ENCODE data around the gene L3MBTL4.

L3MBTL4 gene

GRCh38 chr18:6017171-6017570 lies 397.5 kb downstream of the L3MBTL4 start:
- TF ChIP-seq, protein P1, sequence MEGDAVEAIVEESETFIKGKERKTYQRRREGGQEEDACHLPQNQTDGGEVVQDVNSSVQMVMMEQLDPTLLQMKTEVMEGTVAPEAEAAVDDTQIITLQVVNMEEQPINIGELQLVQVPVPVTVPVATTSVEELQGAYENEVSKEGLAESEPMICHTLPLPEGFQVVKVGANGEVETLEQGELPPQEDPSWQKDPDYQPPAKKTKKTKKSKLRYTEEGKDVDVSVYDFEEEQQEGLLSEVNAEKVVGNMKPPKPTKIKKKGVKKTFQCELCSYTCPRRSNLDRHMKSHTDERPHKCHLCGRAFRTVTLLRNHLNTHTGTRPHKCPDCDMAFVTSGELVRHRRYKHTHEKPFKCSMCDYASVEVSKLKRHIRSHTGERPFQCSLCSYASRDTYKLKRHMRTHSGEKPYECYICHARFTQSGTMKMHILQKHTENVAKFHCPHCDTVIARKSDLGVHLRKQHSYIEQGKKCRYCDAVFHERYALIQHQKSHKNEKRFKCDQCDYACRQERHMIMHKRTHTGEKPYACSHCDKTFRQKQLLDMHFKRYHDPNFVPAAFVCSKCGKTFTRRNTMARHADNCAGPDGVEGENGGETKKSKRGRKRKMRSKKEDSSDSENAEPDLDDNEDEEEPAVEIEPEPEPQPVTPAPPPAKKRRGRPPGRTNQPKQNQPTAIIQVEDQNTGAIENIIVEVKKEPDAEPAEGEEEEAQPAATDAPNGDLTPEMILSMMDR (IDR thresholded peaks at IDR 0.05; ENCODE audit: insufficient read depth, missing control alignments) = no peak
- DNase-seq (ENCODE audit: insufficient read length, low spot score) (no peak), FAIRE-seq (no peak)

- no peak for DNase-seq (ENCODE audit: insufficient read length, low spot score)
- no peak for FAIRE-seq
- TF ChIP-seq, protein P1 (IDR thresholded peaks at IDR 0.05; ENCODE audit: insufficient read depth, missing control alignments) = no peak
Measured at GRCh38 chr18:6015364-6015763, 399.3 kb downstream of the L3MBTL4 start.

- FAIRE-seq (no peak), DNase-seq (ENCODE audit: insufficient read length, low spot score) (no peak)
- TF ChIP-seq, protein P1 (IDR thresholded peaks at IDR 0.05; ENCODE audit: insufficient read depth, missing control alignments) = no peak
Measured at GRCh38 chr18:6013171-6013810, 401.4 kb downstream of the L3MBTL4 start.

GRCh38 chr18:6010921-6011320 lies 403.8 kb downstream of the L3MBTL4 start:
- TF ChIP-seq, protein P1 (IDR thresholded peaks at IDR 0.05; ENCODE audit: insufficient read depth, missing control alignments) = no peak
- FAIRE-seq (no peak), DNase-seq (ENCODE audit: insufficient read length, low spot score) (no peak)

GRCh38 chr18:6010284-6010683 lies 404.4 kb downstream of the L3MBTL4 start:
- no peak for FAIRE-seq
- TF ChIP-seq, protein P1 (IDR thresholded peaks at IDR 0.05; ENCODE audit: insufficient read depth, missing control alignments) = no peak

GRCh38 chr18:6009756-6010155 lies 405.0 kb downstream of the L3MBTL4 start:
- TF ChIP-seq, protein P1 (IDR thresholded peaks at IDR 0.05; ENCODE audit: insufficient read depth, missing control alignments) = no peak
- FAIRE-seq (no peak), DNase-seq (ENCODE audit: insufficient read length, low spot score) (no peak)

More at GRCh38 chr18:6010284-6010683, 404.4 kb downstream of the L3MBTL4 start:
- DNase-seq (ENCODE audit: insufficient read length, low spot score) = no peak

GRCh38 chr18:6004683-6005082 lies 410.0 kb downstream of the L3MBTL4 start:
- TF ChIP-seq, protein P1 (IDR thresholded peaks at IDR 0.05; ENCODE audit: insufficient read depth, missing control alignments) = no peak
- FAIRE-seq (no peak), DNase-seq (ENCODE audit: insufficient read length, low spot score) (no peak)
